ENCODE results near the gene ELMOD3.

The ELMOD3 gene

GRCh38 chr2:85327822-85328617, 26.5 kb upstream of the ELMOD3 start, which contains the start of gene TGOLN2 (continued):
- no peak for TF ChIP-seq ZFP41 (tag by site-specific recombination; IDR thresholded peaks at IDR 0.05; ENCODE audit: borderline replicate concordance)
- TF ChIP-seq ZNF843 (tag by site-specific recombination; IDR thresholded peaks at IDR 0.05): peak; percentile 71; the same call in 1 of the 2 replicates
- TF ChIP-seq KLF16 (tag by site-specific recombination; IDR thresholded peaks at IDR 0.05): peak; percentile 96
- no peak for TF ChIP-seq ZNF138 (tag by site-specific recombination; IDR thresholded peaks at IDR 0.05; ENCODE audit: borderline replicate concordance)
- no peak for TF ChIP-seq ZNF621 (tag by site-specific recombination; IDR thresholded peaks at IDR 0.05)
- no peak for TF ChIP-seq ZSCAN18 (tag by site-specific recombination; IDR thresholded peaks at IDR 0.05)
- no peak for TF ChIP-seq ZNF175 (tag by site-specific recombination; IDR thresholded peaks at IDR 0.05)
- no peak for TF ChIP-seq MYNN (tag by site-specific recombination; IDR thresholded peaks at IDR 0.05; ENCODE audit: borderline replicate concordance)
- TF ChIP-seq ZNF350 (tag by site-specific recombination; IDR thresholded peaks at IDR 0.05): no peak
- TF ChIP-seq ZNF639 (tag by site-specific recombination; IDR thresholded peaks at IDR 0.05): peak; percentile 73; the same call in 1 of the 2 replicates
- no peak for TF ChIP-seq ZNF837 (tag by site-specific recombination; IDR thresholded peaks at IDR 0.05)
- no peak for TF ChIP-seq HIC1 (tag by site-specific recombination; IDR thresholded peaks at IDR 0.05)
- peak; percentile 55 for TF ChIP-seq ZFHX2 (tag by site-specific recombination; conservative IDR thresholded peaks at IDR 0.05)
- TF ChIP-seq ZBTB48 (tag by site-specific recombination; IDR thresholded peaks at IDR 0.05): peak; percentile 67; the same call in 1 of the 2 replicates
- TF ChIP-seq ZBTB20 (tag by site-specific recombination; IDR thresholded peaks at IDR 0.05): peak; percentile 36; the same call in 1 of the 2 replicates
- TF ChIP-seq ZNF585B (tag by site-specific recombination; IDR thresholded peaks at IDR 0.05): no peak
- peak; percentile 24; the same call in 1 of the 2 replicates for TF ChIP-seq ZNF366 (tag by site-specific recombination; conservative IDR thresholded peaks at IDR 0.05)
- no peak for TF ChIP-seq ZNF280C (tag by site-specific recombination; IDR thresholded peaks at IDR 0.05)
- TF ChIP-seq KLF1 (tag by site-specific recombination; IDR thresholded peaks at IDR 0.05): peak; percentile 60
- no peak for TF ChIP-seq HOXC10 (CRISPR knock-in tag; IDR thresholded peaks at IDR 0.05)
- TF ChIP-seq EGR2 (tag by site-specific recombination; IDR thresholded peaks at IDR 0.05; ENCODE audit: low read depth): 0 out of 2 replicates have a peak, but pooled peaks have one; percentile 12
- no peak; the same call in 1 of the 2 replicates for TF ChIP-seq ZNF362 (tag by site-specific recombination; IDR thresholded peaks at IDR 0.05)
- TF ChIP-seq ZNF48 (tag by site-specific recombination; IDR thresholded peaks at IDR 0.05): no peak
- TF ChIP-seq ZNF600 (tag by site-specific recombination; IDR thresholded peaks at IDR 0.05): peak; percentile 68
- no peak for TF ChIP-seq ZNF266 (tag by site-specific recombination; IDR thresholded peaks at IDR 0.05; ENCODE audit: low read depth)
- TF ChIP-seq PRDM6 (tag by site-specific recombination; IDR thresholded peaks at IDR 0.05): no peak
- no peak for TF ChIP-seq ZNF132 (tag by site-specific recombination; IDR thresholded peaks at IDR 0.05; ENCODE audit: borderline replicate concordance)
- TF ChIP-seq ZNF112 (tag by site-specific recombination; IDR thresholded peaks at IDR 0.05): no peak
- TF ChIP-seq ZFP69B (tag by site-specific recombination; IDR thresholded peaks at IDR 0.05): 0 out of 2 replicates have a peak, but pooled peaks have one; percentile 48
- no peak for TF ChIP-seq ZNF157 (tag by site-specific recombination; IDR thresholded peaks at IDR 0.05)
- peak; percentile 57; the same call in 1 of the 2 replicates for TF ChIP-seq ZNF324 (tag by site-specific recombination; IDR thresholded peaks at IDR 0.05)

Data from HEK293 (cell line).